HTR-8/SVneo (cell line): ENCODE data around the gene RILPL2.
"Not testable (repeated sequence)": the region's sequence is repeated elsewhere in the genome, so short reads cannot be mapped to it uniquely, and the experiment has no call there.

Experiments
- DNase-seq: peaks from one replicate; pipeline ENCODE4 v3.0.0; 2011; ENCODE audit warnings: low spot score, mixed read lengths; ENCODE audit not compliant: insufficient read length
- FAIRE-seq: peaks from 2 replicates; lab custom pipeline; 2011; peaks lifted over from hg19 to GRCh38; lab: Jason Lieb, UNC

The RILPL2 gene

DNA sequence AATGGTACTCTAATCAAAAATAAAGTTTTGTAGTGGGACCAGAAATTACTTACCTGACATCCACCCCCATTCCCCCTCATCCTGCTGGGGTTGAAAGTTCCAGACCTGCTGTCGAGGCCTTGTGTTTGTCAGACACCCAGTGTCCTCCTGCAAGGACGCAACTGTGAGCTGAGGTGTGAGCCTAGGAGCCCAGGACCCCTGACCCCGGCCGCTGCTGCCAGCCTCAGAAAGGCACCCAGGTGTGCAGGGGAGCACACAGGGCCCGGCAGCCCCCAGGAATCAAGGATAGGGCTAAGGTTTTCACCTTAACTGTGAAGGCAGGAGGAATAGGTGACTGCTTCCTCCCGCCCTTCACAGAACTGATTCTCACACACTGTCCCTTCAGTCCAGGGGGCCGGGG is 27.9 kb downstream of the RILPL2 start:
- DNase-seq, FAIRE-seq: not testable (repeated sequence)

DNA sequence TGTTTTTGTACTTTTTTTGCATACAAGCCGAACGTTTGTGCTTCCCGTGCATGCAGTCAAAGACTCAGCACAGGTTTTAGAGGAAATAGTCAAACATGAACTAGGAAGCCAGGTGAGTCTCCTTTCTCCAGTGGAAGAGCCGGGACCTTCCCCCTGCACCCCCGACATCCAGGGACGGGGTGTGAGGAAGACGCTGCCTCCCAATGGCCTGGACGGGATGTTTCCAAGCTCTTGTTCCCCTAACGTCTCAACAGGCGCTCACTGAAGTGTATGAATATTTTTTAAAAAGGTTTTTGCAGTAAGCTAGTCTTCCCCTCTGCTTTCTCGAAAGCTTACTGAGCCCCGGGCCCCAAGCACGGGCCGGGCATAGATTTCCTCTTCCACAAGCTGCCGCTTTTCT is 28.6 kb downstream of the RILPL2 start:
- FAIRE-seq, DNase-seq: not testable (repeated sequence)

DNA sequence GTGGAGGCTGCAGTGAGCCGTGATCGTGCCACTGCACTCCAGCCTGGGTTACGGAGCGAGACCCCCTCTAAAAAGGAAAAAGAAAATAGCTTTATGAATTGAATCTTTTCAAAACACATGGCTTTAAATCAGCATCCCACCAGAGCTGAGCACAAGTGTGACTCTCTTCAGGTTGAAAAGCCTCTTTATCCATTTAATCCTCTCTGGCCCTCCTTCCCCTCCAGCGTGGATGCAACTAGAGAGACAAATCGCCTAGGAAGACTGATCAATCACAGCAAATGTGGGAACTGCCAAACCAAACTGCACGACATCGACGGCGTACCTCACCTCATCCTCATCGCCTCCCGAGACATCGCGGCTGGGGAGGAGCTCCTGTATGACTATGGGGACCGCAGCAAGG is 29.2 kb downstream of the RILPL2 start:
- not testable (repeated sequence) for DNase-seq, FAIRE-seq

GRCh38 chr12:123404581-123404980 is 31.9 kb downstream of the RILPL2 start:
- DNase-seq, result no peak
- no peak for FAIRE-seq

- FAIRE-seq, result no peak
- no peak for DNase-seq
These were observed 34.5 kb downstream of the RILPL2 start for GRCh38 chr12:123401753-123402683.

- FAIRE-seq, result no peak
- DNase-seq, result no peak
These were observed 37.2 kb downstream of the RILPL2 start for GRCh38 chr12:123399255-123399617.

GRCh38 chr12:123398550-123399254 is 37.8 kb downstream of the RILPL2 start:
- no peak for DNase-seq
- FAIRE-seq, result no peak

GRCh38 chr12:123398177-123398549 is 38.3 kb downstream of the RILPL2 start:
- FAIRE-seq (no peak), DNase-seq (no peak)

- FAIRE-seq (no peak), DNase-seq (no peak)
These were observed 39.1 kb downstream of the RILPL2 start for GRCh38 chr12:123397400-123397799.

DNA sequence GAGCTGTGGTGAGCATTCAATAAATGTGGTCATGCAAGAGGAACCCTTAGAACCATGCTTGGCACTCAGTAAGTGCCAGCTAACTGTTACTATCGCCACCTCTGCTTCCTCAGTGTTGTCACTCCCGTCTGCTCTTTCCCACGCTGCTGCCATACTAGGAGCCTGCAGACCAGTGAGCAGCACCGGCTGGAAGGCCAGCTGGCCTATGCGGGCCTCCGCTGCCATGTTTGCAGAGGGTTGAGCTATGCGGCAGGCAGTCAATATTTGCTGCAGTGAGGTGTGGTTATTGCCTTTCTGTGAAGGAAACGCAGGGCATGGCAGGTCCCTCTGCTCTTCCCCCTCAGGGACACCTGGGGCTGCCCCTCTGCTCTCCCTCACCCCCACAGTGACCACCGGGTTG is 39.5 kb downstream of the RILPL2 start:
- FAIRE-seq, result no peak
- DNase-seq, result no peak

- DNase-seq (no peak), FAIRE-seq (no peak)
These were observed 39.9 kb downstream of the RILPL2 start for GRCh38 chr12:123396543-123396942.

GRCh38 chr12:123395236-123395635 is 41.2 kb downstream of the RILPL2 start:
- FAIRE-seq (no peak), DNase-seq (no peak)

- FAIRE-seq, result no peak
These were observed 42.7 kb downstream of the RILPL2 start for GRCh38 chr12:123393747-123394146.

GRCh38 chr12:123391546-123392343 is 44.7 kb downstream of the RILPL2 start:
- no peak for FAIRE-seq
- no peak for DNase-seq

More at GRCh38 chr12:123393747-123394146, 42.7 kb downstream of the RILPL2 start:
- DNase-seq, result no peak

DNA sequence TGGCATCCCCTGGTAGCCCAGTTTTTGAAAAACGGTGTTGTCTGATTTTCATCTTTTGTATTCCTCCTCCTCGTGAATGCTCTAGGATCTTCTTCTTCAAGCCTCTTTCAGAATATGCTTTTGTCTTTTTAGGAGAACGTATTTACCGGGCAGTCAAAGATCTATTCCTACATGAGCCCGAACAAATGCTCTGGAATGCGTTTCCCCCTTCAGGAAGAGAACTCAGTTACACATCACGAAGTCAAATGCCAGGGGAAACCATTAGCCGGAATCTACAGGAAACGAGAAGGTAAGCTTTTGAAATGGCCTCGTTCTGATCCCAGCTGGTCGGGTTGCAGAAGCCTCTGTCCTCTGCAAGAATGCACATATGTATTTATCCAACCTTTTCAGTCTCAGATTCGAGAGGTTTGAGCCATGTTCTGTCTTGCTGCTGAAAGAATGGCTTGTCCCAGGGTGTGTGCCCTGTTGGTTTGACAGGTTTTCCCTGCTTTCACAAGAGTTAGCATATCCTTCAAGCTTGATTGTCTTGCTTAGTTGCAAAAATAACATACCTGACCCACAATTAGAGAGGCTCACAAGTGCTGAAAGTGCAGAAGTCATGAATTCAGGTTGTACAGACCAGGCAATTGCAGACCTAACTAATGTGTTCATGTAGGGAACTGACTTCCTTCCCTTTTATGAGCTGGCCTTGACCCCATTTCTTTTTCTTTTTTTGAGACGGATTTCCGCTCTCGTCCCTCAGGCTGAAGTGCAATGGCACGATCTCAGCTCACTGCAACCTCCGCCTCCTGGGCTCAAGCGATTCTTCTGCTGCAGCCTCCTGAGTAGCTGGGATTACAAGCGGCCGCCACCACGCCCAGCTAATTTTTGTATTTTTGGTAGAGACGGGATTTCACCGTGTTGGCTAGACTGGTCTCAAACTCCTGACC is 45.7 kb downstream of the RILPL2 start:
- no peak for DNase-seq

DNA sequence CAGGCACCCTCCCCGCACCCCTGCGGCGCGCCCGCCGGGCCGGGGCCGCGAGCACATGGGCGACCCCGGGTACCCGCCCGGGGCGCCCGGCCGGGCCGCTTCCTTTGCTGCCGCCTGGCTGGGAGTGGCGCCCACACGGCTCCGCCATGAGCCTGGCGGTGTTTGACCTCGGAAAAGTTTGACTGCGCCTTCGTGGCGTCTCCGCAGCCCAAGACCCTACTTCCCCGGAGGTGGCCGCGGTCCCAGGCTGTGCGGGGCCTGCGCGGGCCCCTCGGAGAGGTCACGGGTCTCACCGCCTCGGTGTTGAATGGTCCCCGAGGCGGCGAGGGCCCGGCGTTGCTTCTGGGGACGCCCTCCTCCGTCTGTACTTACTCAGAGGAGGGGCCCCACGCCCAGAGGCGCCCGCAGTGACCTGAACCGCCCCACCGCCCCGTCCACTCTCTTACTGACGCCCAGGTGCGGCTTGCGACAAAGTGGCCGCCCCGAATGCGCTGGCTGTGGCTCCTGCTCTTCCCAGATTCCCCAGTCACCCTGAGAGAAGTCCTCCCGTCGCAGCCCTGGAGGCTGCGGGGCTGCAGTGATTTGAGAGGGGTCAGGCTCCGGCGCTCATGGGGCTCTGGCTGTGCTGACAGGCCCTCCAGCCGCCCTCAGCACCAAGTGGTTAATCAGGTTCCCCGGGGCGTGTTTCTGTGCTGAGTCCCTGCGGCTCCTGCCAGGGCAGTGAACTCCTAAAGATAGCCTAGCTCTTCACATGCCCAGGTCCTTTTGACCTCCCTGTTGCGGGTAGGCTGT is 46.7 kb downstream of the RILPL2 start:
- no peak for FAIRE-seq
- peak; percentile 29 for DNase-seq

More for the DNA sequence above, 45.7 kb downstream of the RILPL2 start:
- FAIRE-seq, result no peak

GRCh38 chr12:123388951-123389559 is 47.4 kb downstream of the RILPL2 start:
- DNase-seq (no peak), FAIRE-seq (no peak)
